ENCODE results near the gene IL6. TPM values are rescaled to one million over a fixed set of nuclear protein-coding genes. Genes with fewer than 3 reads are reported as not detected.

The IL6 gene
- polyA plus RNA-seq, 1 donor (not counting 4 experiments of a cell fraction or from before 2014, with no cell fraction given), result 5.0 TPM

GRCh38 chr7:22725585-22725984 is 1.4 kb upstream of the IL6 start:
- H3K27me3 ChIP-seq (ENCODE audit: control insufficient read depth, extremely low read depth, insufficient read depth, low read length), result no peaks in the 10 kb centered on the region
- no peak overlapping the region for H3K4me2 ChIP-seq (ENCODE audit: control insufficient read depth, extremely low read depth, insufficient read depth, low read depth, low read length)
- H3K79me2 ChIP-seq (ENCODE audit: control insufficient read depth, insufficient read depth, low read length), result no peaks in the 10 kb centered on the region
- no peak overlapping the region for H2AFZ ChIP-seq (ENCODE audit: control insufficient read depth, low read length)
- peaks cover 13% of the 10 kb centered on the region for H3K4me1 ChIP-seq (ENCODE audit: control insufficient read depth, extremely low read depth, insufficient read depth, low read length)
- no peak overlapping the region for H3K4me3 ChIP-seq (ENCODE audit: control insufficient read depth in 2 of 3, extremely low read depth in 1 of 3, insufficient read depth in 2 of 3, low read depth in 1 of 3, low read length in 3 of 3)
- no peaks in the 10 kb centered on the region for H3K9me1 ChIP-seq (ENCODE audit: control insufficient read depth, extremely low read depth, insufficient read depth, low read length)
- no peak overlapping the region for H3K27ac ChIP-seq (ENCODE audit: control insufficient read depth, insufficient read depth, low read length)
- FAIRE-seq (no peak), DNase-seq (ENCODE audit: low read depth, low spot score) (no peak)
- no peaks in the 10 kb centered on the region for H4K20me1 ChIP-seq (ENCODE audit: control insufficient read depth, extremely low read depth, insufficient read depth, low read length)
- TF ChIP-seq CTCF (optimal IDR thresholded peaks at IDR 0.05 in 1 of 3, IDR thresholded peaks at IDR 0.05 in 1 of 3, conservative IDR thresholded peaks at IDR 0.05 in 1 of 3; ENCODE audit: extremely low read depth in 1 of 3, insufficient read depth in 2 of 3, low read length in 3 of 3), result no peak
- TF ChIP-seq EZH2 (IDR thresholded peaks at IDR 0.05; ENCODE audit: low read length), result no peak
- no peaks in the 10 kb centered on the region for H3K36me3 ChIP-seq (ENCODE audit: control insufficient read depth in 2 of 2, extremely low read depth in 1 of 2, insufficient read depth in 2 of 2, low read length in 2 of 2)
- no peaks in the 10 kb centered on the region for H3K9me3 ChIP-seq (ENCODE audit: control insufficient read depth, low read depth, low read length)
- dilution Hi-C loops (cut with MboI; ENCODE audit: extremely low pct_ligation_motif_present, low sequenced_read_pairs), result loop anchor here (25.0 kb wide), 1 partner anchor 163 kb away; no protein-coding TSS in a partner anchor
- H3K9ac ChIP-seq (ENCODE audit: control insufficient read depth, extremely low read depth, insufficient read depth, low read length), result no peak overlapping the region

DNA sequence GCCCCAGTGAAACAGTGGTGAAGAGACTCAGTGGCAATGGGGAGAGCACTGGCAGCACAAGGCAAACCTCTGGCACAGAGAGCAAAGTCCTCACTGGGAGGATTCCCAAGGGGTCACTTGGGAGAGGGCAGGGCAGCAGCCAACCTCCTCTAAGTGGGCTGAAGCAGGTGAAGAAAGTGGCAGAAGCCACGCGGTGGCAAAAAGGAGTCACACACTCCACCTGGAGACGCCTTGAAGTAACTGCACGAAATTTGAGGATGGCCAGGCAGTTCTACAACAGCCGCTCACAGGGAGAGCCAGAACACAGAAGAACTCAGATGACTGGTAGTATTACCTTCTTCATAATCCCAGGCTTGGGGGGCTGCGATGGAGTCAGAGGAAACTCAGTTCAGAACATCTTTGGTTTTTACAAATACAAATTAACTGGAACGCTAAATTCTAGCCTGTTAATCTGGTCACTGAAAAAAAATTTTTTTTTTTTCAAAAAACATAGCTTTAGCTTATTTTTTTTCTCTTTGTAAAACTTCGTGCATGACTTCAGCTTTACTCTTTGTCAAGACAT is 574 bp upstream of the IL6 start:
- H2AFZ ChIP-seq (ENCODE audit: control insufficient read depth, low read length), result no peak overlapping the region
- DNase-seq (ENCODE audit: low read depth, low spot score) (peak; percentile 50), FAIRE-seq (peak; percentile 13)
- H3K27me3 ChIP-seq (ENCODE audit: control insufficient read depth, extremely low read depth, insufficient read depth, low read length), result no peaks in the 10 kb centered on the region
- H3K4me3 ChIP-seq (ENCODE audit: control insufficient read depth in 2 of 3, extremely low read depth in 1 of 3, insufficient read depth in 2 of 3, low read depth in 1 of 3, low read length in 3 of 3), result peak overlapping the region in 2 of 3 experiments; percentile 2 to 28
- H3K4me2 ChIP-seq (ENCODE audit: control insufficient read depth, extremely low read depth, insufficient read depth, low read depth, low read length), result peak overlapping the region; percentile 57
- peaks cover 21% of the 10 kb centered on the region for H3K4me1 ChIP-seq (ENCODE audit: control insufficient read depth, extremely low read depth, insufficient read depth, low read length)
- H3K36me3 ChIP-seq (ENCODE audit: control insufficient read depth in 2 of 2, extremely low read depth in 1 of 2, insufficient read depth in 2 of 2, low read length in 2 of 2), result no peaks in the 10 kb centered on the region
- TF ChIP-seq CTCF (optimal IDR thresholded peaks at IDR 0.05 in 1 of 3, IDR thresholded peaks at IDR 0.05 in 1 of 3, conservative IDR thresholded peaks at IDR 0.05 in 1 of 3; ENCODE audit: extremely low read depth in 1 of 3, insufficient read depth in 2 of 3, low read length in 3 of 3), result peak; percentile 65 to 68 (median 66)
- TF ChIP-seq EZH2 (IDR thresholded peaks at IDR 0.05; ENCODE audit: low read length), result no peak
- H3K9ac ChIP-seq (ENCODE audit: control insufficient read depth, extremely low read depth, insufficient read depth, low read length), result peak overlapping the region; percentile 29
- no peaks in the 10 kb centered on the region for H3K9me3 ChIP-seq (ENCODE audit: control insufficient read depth, low read depth, low read length)
- dilution Hi-C loops (cut with MboI; ENCODE audit: extremely low pct_ligation_motif_present, low sequenced_read_pairs), result loop anchor here (25.0 kb wide), 1 partner anchor 164 kb away; no protein-coding TSS in a partner anchor
- H3K9me1 ChIP-seq (ENCODE audit: control insufficient read depth, extremely low read depth, insufficient read depth, low read length), result no peaks in the 10 kb centered on the region
- H4K20me1 ChIP-seq (ENCODE audit: control insufficient read depth, extremely low read depth, insufficient read depth, low read length), result no peaks in the 10 kb centered on the region
- H3K27ac ChIP-seq (ENCODE audit: control insufficient read depth, insufficient read depth, low read length), result peak overlapping the region; percentile 50
- no peaks in the 10 kb centered on the region for H3K79me2 ChIP-seq (ENCODE audit: control insufficient read depth, insufficient read depth, low read length)

Data from keratinocyte (primary cell).